KMS-11 (cell line): Measurements from ENCODE around the gene CDRT4.
"Not testable (repeated sequence)": the region's sequence is repeated elsewhere in the genome, so short reads cannot be mapped to it uniquely, and the experiment has no call there.

Experiments
- H2AFZ ChIP-seq: fragments of 200-600 bp; sonication (generic); 2 replicates; pipeline ENCODE4 v1.6.1; 2016; ENCODE audit warnings: antibody characterized with exemption, mixed run types, low read depth
- H3K27ac ChIP-seq: fragments of 200-600 bp; sonication (generic); 2 replicates; pipeline ENCODE4 v1.6.1; 2016; ENCODE audit warnings: mild to moderate bottlenecking, mixed run types
- H3K27me3 ChIP-seq: fragments of 200-600 bp; sonication (generic); 2 replicates; pipeline ENCODE4 v1.6.1; 2017; ENCODE audit warnings: mild to moderate bottlenecking, low read depth, mixed run types, moderate library complexity; ENCODE audit not compliant: insufficient read depth
- H3K36me3 ChIP-seq: fragments of 200-600 bp; sonication (generic); 2 replicates; pipeline ENCODE4 v1.6.1; 2017; ENCODE audit warnings: mild to moderate bottlenecking, mixed run types; ENCODE audit not compliant: insufficient read depth
- H3K4me1 ChIP-seq: fragments of 200-600 bp; sonication (generic); 2 replicates; pipeline ENCODE4 v1.6.1; 2016; ENCODE audit warnings: mild to moderate bottlenecking, low read depth, mixed run types; ENCODE audit not compliant: poor library complexity, severe bottlenecking
- H3K4me2 ChIP-seq: fragments of 200-600 bp; sonication (generic); 2 replicates; pipeline ENCODE4 v1.7.0; 2016; ENCODE audit warnings: mild to moderate bottlenecking, mixed run types
- H3K4me3 ChIP-seq: fragments of 200-600 bp; sonication (generic); IDR thresholded peaks from 2 replicates; pipeline ENCODE4 v1.6.1; 2017; ENCODE audit warnings: low read depth, low read length, mixed read lengths; ENCODE audit not compliant: insufficient read depth
- H3K79me2 ChIP-seq: fragments of 200-600 bp; sonication (generic); 2 replicates; pipeline ENCODE4 v1.6.1; 2016; ENCODE audit warnings: low read depth, mixed run types; ENCODE audit not compliant: insufficient read depth
- H3K9ac ChIP-seq: fragments of 200-600 bp; sonication (generic); 2 replicates; pipeline ENCODE4 v1.6.1; 2016; ENCODE audit warnings: mild to moderate bottlenecking, mixed run types
- H4K20me1 ChIP-seq: fragments of 200-600 bp; sonication (generic); 2 replicates; pipeline ENCODE4 v1.6.1; 2016; ENCODE audit warnings: mild to moderate bottlenecking, mixed run types; ENCODE audit not compliant: insufficient read depth
- CTCF ChIP-seq: fragments of 200-600 bp; sonication (generic); conservative IDR thresholded peaks from 2 replicates; pipeline ENCODE4 v1.6.1; 2017; ENCODE audit warnings: low read depth, mild to moderate bottlenecking, antibody characterized with exemption, low read length, moderate library complexity, mixed read lengths

The CDRT4 gene

GRCh38 chr17:15441315-15441714 lies 26.1 kb downstream of the CDRT4 start:
- no peaks in the 10 kb centered on the region for H3K36me3 ChIP-seq
- H3K9ac ChIP-seq = no peak overlapping the region
- H2AFZ ChIP-seq = no peak overlapping the region
- no peaks in the 10 kb centered on the region for H3K4me1 ChIP-seq
- no peak overlapping the region for H3K4me3 ChIP-seq
- no peak overlapping the region for H3K27ac ChIP-seq
- no peak for TF ChIP-seq CTCF
- H4K20me1 ChIP-seq = no peaks in the 10 kb centered on the region
- no peak overlapping the region for H3K4me2 ChIP-seq
- no peaks in the 10 kb centered on the region for H3K27me3 ChIP-seq
- no peaks in the 10 kb centered on the region for H3K79me2 ChIP-seq

DNA sequence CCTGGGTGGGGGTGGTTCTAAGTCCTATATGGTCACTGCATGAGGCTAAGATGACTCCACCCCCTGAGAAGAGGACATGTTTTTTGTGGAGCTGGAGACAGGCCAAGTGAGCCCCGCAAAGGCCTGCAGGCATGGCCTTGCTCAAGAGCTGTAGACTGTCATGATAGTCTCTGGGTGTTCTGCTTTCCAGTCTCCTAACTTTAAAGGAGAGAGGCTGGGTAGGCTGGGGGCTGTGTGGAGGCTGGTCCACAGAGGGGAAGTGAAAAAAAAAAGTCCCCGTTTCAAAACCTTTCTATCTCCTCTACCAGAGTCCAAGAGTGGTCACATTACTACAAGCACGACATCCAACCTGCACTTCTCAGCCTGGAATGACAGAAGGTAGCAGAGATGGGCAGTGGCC lies 27.1 kb downstream of the CDRT4 start:
- no peak overlapping the region for H3K4me3 ChIP-seq
- H3K79me2 ChIP-seq = no peaks in the 10 kb centered on the region
- H4K20me1 ChIP-seq = no peaks in the 10 kb centered on the region
- no peaks in the 10 kb centered on the region for H3K27me3 ChIP-seq
- no peaks in the 10 kb centered on the region for H3K4me1 ChIP-seq
- H3K36me3 ChIP-seq = no peaks in the 10 kb centered on the region
- no peak overlapping the region for H3K9ac ChIP-seq
- H2AFZ ChIP-seq = no peak overlapping the region
- H3K4me2 ChIP-seq = no peak overlapping the region
- TF ChIP-seq CTCF = no peak
- H3K27ac ChIP-seq = no peak overlapping the region

DNA sequence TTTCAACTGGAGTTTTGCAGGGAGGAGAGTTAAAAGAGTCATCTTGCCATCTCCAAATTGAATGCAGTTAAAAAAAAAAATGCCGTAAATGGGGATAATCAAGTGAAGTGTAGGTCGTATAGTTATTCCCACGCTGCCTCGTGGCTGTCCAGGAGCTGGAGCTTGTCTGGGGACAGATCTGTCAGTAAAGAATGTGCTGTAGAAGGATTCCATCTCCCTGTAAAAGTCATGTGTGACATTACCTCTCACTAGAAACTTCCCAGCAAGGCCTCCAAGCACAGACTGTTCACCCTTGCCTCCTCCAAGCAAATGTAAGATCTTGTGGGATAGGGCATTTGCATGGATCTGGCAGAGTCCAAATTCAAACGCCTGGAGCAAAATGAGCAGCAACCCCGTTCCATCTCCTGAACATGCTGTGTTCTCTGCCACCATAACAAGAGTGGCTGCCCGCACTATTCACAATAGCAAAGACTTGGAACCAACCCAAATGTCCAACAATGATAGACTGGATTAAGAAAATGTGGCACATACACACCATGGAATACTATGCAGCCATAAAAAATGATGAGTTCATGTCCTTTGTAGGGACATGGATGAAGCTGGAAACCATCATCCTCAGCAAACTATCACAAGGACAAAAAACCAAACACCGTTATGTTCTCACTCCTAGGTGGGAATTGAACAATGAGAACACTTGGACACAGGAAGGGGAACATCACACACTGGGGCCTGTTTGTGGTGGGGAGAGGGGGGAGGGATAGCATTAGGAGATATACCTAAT lies 28.0 kb downstream of the CDRT4 start:
- H3K27me3 ChIP-seq, H3K36me3 ChIP-seq: not testable (repeated sequence)

DNA sequence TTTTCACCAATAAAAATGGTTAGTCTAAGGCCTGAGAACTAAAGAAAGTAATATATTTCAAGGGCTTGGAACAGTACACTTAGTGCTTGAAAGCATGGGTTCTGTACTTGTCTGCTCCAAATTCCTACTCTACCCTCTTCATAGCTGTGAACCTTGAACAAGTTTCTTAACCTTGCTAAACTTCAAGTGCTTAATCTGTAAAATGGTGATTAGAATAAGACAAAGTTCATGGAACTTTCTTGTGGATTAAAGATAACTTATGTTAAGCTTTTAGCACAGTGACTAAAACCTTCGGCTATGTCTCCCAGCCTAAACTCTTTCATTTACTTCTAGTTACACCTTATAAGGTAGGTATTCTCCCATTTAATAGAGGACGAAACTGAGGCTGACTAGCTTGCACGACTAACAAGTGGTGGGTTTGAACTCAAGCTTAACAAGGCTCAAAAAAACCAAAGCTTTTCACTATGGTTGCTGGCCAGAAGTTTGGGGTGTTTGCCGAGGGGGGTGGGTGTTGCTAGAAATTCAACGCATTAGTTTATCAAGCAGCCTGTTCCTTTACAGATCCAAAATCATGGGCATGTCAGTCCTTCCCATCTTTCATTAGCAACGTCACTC lies 28.8 kb downstream of the CDRT4 start:
- TF ChIP-seq CTCF = no peak
- no peaks in the 10 kb centered on the region for H4K20me1 ChIP-seq
- H3K27me3 ChIP-seq = no peaks in the 10 kb centered on the region

More for the DNA sequence above, 28.0 kb downstream of the CDRT4 start:
- H2AFZ ChIP-seq, H3K27ac ChIP-seq, H3K4me3 ChIP-seq, H3K9ac ChIP-seq, H4K20me1 ChIP-seq, H3K4me1 ChIP-seq, H3K79me2 ChIP-seq, H3K4me2 ChIP-seq: not testable (repeated sequence)

GRCh38 chr17:15437303-15437635 lies 30.2 kb downstream of the CDRT4 start:
- H3K4me2 ChIP-seq = no peak overlapping the region
- no peak overlapping the region for H3K9ac ChIP-seq
- H3K79me2 ChIP-seq = no peaks in the 10 kb centered on the region
- no peaks in the 10 kb centered on the region for H3K27me3 ChIP-seq
- H2AFZ ChIP-seq = no peak overlapping the region
- no peaks in the 10 kb centered on the region for H4K20me1 ChIP-seq
- H3K4me1 ChIP-seq = no peaks in the 10 kb centered on the region
- H3K36me3 ChIP-seq = no peaks in the 10 kb centered on the region
- no peak overlapping the region for H3K27ac ChIP-seq
- no peak overlapping the region for H3K4me3 ChIP-seq
- no peak for TF ChIP-seq CTCF

More for the DNA sequence above, 28.8 kb downstream of the CDRT4 start:
- no peak overlapping the region for H3K27ac ChIP-seq
- no peak overlapping the region for H3K4me3 ChIP-seq
- H2AFZ ChIP-seq = no peak overlapping the region
- no peak overlapping the region for H3K4me2 ChIP-seq
- no peaks in the 10 kb centered on the region for H3K4me1 ChIP-seq
- no peak overlapping the region for H3K9ac ChIP-seq
- H3K36me3 ChIP-seq = no peaks in the 10 kb centered on the region
- no peaks in the 10 kb centered on the region for H3K79me2 ChIP-seq
